NCI-H524 (cell line): Measurements from ENCODE around the gene DMD.

Experiments
- DNase-seq, 2 experiments: peaks; one replicate each; lab custom pipeline; 2025; lab: John Stamatoyannopoulos, UW

DMD gene

DNA sequence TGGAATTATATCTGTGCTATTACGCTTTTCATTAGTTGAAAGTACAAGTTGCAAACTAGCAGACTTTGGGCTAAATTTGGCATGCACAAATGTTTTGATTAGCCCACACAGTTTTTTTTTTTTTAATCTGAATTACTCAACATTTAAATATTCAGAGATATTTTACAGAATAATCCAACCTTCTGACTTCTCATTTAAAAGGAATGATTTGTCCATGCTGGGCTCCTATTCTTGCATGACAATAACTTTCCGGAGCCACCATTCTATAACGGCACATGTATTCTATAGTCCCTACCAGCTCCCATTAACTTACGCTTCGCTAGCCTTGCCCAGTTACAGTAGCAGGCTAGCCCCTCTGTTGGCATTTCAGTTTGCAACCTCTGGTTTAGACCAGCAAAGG lies 1920.2 kb downstream of the DMD start:
- no peak for DNase-seq

DNA sequence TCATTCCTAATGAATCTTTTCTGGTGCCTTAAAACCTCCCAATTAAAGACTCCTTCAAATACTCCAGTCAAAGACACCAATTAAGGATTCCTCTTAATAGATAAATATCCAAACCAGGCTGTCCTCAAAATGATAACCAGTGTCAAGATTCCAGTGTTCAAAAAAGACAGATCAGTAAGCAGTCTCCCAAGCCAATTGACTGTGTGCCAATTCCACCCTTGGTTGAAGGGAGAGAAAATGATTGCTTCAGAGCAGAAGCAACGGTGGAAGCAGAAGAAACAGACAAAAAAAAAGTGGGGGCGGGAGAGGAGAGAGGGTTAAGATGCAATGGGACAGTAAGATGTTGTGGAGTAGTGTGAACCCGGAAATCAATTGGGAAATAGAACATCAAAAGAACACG lies 1923.5 kb downstream of the DMD start:
- DNase-seq: no peak

DNA sequence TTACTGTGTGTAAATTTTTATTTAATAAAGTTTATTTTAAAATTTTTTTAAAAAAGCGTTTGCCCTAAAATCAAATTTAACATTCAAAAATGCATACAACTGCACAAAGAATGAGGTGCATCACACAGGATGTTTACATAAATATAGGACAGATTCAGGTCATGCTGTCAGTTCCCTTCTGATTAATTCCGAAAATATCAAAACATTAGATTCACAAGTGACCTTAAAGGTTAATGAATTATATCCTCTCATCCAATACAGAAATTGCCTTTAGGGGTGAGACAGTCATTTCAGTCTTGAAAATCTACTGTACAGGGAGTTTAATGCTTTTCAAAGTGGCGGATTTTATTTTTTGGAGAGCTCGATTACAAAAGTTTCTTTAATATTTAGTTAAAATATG lies 1930.8 kb downstream of the DMD start:
- no peak for DNase-seq

DNA sequence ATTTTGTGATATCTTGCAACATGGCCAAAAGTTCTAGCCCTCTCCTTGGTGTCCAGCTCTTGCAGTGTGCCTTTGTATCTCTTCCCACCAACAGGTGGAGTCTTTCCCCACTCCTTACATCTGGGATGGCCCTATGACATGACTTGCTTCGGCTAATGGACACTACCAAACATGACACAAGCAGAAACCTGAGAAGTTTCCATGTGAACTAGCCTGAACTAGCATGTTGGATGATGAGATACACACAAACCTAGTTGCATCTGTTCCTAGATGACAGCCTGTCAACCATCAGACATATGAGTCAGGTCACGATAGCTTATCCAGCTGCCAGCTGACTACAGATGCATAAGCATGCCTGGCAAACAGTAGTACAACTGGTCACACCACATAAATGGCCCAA lies 1932.0 kb downstream of the DMD start:
- no peak for DNase-seq

DNA sequence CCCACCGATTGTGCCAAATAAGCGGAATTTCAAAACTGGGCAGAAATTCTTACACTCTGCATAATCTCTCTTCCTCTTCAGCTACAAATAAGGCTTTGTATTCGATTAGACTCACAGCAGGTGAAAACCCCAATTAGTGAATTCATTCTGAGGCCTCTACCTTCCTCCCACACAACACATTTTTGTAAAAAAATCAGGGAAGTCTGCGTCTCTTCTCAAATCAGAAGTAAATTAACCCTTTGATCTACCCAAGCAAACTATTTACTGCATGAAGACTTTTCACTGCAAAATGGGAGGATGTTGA lies 1938.9 kb downstream of the DMD start:
- no peak for DNase-seq

DNA sequence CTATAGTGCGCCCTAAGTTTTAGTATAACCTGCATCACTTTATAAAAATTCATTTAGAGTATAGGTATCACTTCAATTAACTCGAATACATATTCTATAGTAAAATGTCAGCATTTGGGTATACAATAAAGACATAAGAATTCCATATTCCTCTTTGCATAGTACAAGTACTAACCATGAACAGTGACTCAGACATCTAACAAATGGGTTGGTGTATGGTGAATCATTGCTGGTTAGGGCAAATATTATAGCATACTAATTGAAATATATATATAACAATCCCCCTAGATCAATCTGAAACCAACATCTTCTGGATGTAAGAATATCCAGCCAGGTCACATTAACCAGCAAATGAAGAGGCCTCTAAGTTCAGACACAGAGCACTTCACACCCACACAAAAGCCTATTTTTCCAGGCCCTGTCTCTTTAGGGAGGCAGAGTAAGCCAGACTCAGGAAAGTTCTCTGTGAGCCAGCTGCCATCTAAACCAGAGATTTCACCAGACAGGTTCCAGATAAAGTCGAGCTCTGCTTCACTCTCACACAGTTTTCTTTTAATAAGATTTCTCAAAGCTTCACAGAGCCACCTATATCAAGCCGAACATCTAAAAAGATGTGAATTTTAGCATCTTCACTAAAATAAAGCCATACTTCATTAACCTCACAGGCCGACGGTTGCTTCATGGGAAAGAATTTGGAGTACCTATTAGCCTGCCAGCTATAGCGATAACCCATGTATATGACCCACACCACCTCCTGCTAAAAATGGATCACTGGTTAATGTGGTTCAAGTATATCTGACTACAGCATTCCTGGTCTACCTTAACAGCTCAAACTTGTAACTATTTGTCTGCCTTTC lies 1939.5 kb downstream of the DMD start:
- no peak for DNase-seq

DNA sequence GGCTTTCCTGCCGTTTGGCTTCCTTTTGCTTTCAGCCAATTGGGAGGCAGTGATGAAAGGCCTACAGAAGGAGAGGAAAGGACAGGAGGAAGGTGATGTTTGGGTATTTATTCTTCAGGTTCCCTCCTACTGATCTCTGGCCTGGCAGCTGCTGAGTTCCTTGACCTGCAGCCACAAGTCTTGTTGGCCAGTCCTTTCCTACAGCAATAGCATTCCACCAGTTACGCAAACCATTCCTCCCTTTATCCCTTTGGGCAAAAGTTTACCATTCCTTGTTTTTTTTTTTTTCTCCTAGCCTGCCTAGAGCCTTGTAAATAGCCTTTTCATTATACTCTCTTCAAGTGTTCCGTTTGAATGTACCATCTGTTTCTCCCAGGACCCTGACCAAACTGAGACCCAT lies 1941.4 kb downstream of the DMD start:
- no peak for DNase-seq

DNA sequence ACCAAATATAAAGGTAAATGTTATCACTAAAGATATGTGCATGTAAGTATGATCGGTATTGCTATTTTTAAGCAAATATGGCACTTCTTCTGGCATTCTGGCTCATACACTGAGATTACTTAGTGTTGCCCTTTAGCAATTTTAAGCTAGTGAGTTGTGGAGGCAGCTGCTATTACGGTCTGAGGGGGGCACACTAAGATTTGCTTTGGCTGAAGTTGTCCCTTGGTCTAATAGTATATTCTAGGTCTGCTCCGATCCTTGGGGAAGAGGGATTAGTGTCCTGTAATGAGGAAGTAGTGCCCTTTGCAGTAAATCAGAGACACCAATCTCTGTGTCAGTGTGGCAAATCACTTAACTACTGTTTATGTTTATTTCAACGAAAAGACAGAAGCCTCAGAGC lies 1943.0 kb downstream of the DMD start:
- DNase-seq: no peak

DNA sequence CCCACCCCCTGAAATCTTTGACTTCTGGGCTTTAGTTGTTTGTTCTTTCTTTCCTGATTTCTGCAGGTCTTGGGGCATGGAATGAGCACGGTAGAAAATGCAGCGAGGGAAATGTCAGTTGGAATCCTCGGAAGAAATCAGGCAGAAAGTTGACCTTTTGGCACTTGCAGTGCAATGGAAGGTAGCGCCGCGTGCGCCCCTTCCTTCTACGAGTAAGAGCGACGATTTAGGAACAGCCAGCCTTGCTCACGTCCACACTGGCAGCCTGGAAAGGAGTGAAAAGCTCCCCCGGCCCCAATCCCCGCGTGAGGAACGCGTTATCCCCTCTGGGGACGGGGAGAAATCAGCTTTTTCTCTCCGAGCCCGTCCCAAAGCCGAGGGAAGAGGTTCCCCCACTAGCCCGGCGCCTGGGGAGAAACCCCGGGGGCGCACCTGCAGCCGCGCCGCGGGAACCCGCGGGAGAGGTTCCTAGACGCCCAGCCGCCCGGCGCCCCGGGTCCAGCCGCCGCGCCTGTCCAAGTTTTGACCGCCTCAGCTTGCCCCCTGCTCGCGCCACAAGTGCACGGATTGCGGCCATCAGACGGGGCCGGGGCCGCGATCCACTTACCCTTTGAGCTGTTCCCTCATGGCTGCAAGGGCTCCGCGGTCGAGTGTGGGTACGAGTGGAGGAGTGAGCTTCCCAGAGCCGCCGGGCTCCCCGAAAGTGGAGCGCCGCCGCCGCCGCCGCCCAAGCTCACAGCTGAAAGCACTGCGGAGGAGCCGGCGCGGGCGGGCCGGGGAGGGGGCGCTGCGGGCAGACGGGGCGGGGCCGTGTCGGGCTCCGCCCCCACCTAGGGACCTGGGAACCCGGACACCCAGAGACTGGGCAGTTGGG lies 1944.9 kb downstream of the DMD start:
- no peak for DNase-seq

DNA sequence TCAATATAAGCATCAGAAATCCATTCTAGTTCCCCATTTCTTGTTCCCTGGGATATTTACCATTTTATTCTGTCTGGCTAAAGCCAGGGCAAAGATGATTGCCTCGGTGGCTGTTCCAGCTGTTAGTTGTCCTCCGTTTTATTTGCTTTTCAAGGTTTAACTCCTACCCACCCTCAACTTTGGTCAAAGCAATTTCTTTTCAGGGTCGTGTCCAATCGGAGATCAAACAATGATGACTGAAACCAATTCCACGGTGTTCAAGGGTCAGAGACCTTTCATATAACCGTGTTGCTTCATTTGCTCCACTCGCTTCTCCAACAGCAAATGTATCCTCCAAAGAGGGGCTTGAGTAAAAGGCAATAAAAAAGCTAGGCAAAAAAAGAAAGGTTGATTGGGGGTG lies 1946.0 kb downstream of the DMD start:
- no peak for DNase-seq

DNA sequence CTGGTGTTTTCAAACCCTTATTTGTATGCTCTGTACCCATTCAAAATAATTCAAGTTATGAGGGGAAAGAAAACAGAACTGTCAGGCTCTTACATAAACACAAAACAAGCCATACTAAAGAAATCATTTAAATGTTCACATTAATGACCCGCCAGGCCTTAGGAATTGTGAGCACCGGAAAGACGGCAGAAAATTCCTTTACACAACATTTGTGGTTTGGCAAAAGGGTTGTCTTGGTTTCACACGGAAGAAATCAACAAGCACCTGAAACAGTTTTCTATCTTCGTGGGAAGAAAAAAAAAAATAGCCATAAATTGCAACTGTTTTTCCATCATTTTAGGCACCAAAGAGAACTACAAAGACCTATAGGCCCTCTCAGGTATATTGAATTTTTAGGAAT lies 1951.0 kb downstream of the DMD start:
- DNase-seq: no peak

DNA sequence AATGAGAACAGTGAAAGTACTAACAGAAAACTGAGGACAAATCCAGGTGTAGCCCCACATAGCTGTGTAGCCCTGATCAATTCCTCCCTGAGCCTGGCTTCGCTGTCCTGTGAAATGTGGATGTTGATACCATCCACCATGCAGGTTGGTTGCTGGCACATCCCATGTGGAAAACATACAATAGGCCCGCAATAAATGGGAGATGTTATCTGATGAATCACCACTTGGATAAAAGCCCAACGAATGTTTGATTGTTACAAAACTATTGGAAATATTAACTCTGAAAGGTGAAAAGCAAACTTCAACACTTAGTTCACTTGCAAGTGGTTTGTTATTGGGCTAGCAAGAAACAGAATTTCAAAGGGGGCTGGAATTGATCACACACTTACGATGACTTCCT lies 1953.2 kb downstream of the DMD start:
- no peak for DNase-seq

DNA sequence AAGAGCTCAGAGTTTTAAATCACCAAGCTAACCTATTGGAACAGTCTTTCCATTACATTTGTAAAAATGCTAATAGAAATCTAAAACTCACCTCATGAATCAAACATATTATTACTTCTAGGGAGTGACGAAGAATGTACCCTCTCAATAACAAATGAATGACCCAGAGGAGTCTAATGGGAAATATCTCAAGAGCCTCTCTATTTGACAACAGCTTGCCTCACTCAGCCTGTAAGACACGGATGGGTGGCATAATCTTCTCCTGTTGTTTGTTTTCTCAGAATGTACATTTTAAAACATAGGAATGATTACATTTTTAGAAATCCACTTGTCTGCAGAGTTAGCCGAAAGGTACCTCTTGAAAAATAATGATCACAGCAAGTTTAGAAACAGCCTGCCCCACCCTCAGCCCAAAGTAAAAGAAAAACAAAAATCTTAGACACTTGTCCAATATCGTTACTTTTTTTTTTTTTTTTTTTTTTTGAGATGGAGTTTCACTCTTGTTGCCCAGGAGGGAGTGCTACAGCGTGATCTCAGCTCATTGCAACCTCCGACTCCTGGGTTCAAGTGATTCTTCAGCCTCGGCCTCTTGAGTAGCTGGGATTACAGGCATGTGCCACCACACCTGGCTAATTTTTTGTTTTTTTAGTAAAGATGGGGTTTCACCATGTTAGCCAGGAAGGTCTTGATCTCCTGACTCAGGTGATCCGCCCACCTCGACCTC lies 1955.9 kb downstream of the DMD start:
- no peak for DNase-seq

DNA sequence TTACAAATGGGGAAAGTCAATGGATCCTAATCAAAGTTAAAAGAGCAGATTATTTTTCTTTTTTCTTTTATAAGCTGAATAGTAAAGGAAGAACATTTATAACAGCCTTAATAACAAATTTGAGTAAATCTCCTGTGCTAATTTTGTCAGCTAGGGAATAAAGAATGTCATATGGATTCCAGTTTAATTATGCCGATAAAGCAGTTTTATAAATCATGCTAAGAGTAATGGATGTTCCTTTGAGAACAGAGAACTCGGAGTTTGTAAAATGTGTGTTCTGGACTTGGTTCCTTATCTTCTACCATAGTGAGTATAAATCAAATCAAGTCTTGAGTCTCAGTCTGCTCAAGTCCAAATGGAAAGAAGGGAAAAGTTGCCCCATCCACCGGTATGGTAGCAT lies 1959.2 kb downstream of the DMD start:
- no peak for DNase-seq

DNA sequence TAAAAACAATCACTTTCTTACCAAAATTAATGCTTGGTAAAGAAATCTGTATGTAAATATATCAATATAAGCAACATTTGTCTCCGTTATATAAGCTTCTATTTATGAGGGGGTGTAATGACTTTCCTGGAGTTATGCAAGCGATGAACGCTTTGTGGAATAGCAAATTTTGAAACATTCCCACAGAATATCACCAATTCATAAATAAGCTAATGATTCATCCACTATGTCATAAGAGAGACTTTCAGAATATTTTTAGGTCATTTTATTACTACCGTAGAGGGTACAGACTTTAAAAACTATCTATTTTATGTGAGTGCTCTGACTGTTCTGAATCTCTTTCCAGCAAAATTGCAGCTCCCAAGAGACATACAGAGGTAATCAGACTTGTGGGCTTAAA lies 1960.0 kb downstream of the DMD start:
- no peak for DNase-seq

DNA sequence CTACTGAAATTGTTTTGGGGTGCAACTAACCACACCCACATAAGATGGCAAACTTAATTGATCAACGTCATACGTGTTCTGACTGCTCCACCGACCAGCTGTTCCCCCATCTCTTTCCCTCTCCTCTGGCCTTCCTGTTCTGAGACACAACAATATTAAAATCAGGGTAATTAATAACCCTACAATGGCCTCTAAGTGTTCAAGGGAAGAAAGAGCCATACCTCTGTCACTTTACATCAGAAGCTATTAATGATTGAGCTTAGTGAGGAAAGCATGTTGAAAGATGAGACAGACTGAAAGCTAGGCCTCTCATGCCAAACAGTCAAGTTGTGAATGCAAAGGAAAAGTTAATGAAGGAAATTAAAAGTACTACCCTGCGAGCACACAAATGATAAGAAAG lies 1965.6 kb downstream of the DMD start:
- no peak for DNase-seq

DNA sequence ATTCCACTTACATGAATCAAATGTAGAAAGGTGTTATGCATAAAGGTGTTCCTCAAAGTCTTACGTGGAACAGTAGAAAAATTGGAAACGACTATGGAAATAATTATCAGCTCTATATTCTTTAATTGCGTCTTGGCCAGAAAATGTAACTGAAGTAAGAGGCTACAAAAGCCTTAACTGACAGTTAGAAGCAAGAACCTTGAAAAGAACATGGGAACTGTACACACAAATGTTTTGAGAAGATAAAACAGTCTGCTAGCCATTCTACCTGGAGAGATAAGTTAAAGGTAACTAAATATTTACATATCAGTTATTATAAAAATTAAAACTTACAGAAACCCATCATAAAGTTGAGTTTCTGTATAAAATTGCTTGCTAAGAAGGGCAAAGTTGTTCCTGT lies 1967.5 kb downstream of the DMD start:
- no peak for DNase-seq

DNA sequence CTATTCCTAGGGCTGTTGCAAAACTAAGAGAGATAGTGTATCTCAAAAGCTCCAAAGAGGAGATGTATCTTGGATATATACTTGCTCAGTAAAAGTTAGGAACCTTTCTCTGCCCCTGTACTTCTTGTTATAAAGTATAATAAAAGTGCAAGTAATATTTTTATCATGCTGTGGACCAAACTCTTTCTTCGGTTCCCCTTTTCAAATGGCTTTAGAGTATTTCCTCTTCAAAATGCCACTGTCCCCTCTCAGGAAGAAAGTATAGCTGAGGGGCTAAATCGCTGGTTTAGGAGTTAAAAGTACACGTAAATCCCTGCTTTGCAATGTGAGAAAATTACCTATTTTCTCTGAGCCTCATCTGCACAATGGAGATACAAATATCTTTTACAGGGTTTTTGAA lies 1970.4 kb downstream of the DMD start:
- no peak for DNase-seq

DNA sequence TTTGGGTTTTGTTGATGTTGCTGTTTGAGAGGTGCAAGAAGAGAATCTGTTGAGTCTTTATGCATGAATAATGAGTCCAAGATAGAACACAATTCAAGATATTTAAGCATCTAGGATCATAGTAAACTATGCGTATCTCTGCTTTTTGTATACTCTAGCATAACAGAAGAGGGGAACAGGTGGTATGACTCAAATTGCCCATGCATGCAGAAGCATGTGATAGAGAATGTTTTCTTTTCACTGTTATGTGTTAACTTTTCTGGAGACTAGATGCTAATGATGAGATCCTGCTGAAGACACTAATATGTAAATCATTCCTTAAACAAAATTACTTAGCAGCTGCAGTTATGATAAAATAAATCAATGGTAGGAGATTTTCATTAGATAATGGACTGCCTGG lies 1974.2 kb downstream of the DMD start:
- DNase-seq: no peak

DNA sequence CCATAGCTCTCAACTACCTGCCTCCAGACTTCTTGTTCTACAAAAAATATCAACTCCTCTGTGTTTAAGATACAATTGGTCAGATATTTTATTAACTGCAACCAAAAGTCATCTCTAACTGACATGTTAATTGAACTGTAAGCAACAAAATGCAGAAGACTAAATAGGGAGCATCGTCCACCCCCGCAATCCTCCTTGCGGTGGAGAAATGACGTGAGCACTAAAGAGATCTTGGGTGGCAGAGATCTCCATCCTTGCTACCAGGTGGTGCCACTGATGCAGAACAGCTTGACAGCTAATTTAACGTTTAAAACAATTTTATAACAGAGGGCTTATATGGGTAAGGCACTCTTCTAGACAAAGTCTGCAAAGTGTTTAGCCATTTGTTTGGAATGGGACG lies 1975.1 kb downstream of the DMD start:
- DNase-seq: no peak

DNA sequence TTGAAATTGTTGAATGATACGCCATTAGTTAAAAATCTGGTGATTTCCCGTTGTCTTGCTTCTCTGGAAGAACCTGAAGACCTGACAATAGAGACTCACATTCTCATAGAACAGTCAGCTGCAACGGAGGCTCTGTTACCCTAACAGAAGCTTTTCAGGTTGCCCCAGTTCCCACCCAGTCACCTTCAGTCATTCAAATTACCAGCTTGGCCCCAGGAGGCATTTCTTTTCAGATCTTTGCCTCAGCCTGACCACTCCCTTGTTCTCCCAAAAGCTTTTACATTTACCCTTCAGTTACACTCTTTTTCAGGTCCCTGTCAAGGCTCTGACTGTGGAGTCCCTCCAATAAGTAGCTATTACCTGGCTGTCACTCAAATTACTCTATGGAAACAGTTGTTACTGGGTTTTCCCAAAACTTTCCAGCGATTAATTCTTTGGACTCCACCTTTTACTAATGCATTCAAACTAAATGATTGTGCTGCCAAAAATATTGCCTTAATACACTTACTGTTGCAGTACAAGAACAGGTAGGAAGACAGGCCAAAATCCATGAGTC lies 1977.3 kb downstream of the DMD start:
- no peak for DNase-seq

DNA sequence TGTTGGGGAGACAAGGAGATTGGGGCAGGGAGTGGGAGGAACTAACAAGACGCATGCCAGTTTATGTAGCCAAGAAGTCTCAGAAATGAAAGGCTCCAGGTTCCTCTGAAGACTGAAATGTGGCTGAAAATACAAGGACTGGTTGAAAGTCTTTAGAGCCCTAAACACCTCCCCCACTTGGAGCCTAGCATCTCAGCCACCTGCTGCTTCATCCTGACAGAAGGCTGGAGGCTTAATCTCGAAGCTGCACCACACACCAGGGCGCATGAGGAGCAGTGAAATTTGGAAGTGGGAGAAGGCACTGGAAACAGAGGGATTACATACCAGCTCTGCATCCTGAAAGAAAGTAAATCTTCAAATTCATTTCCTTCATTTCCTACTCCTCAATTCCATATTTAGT lies 1978.8 kb downstream of the DMD start:
- peak; percentile 9 to 12 for DNase-seq

DNA sequence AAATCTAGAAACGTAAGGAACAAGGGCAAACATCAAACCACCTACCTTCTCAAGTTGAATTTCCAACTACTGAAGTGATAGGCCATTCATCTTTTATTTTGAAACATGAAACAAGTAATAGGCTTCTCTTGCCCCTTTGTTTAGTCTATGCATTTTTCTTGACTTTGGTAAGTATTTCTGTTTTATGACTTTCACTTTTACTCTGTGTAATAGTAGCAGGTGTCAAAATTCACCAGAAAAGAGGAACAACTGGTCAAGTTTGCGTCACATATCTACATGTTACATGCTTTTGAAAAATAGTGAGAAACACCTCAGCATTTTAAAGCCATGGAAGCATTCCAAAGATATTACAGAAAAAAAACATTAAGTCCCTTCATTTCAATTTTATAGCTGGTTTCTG lies 1982.4 kb downstream of the DMD start:
- DNase-seq: no peak
